Fibroblast of skin of left biceps (primary cell): ENCODE results near the gene PRKCE.
"Not testable (repeated sequence)": the region's sequence is repeated elsewhere in the genome, so short reads cannot be mapped to it uniquely, and the experiment has no call there.

Experiments used
- DNase-seq, 2 experiments: peaks; one replicate each; pipeline ENCODE4 v3.0.0-alpha.2; 2013; ENCODE audit warnings: low read depth in 2 of 2

The PRKCE gene

DNA sequence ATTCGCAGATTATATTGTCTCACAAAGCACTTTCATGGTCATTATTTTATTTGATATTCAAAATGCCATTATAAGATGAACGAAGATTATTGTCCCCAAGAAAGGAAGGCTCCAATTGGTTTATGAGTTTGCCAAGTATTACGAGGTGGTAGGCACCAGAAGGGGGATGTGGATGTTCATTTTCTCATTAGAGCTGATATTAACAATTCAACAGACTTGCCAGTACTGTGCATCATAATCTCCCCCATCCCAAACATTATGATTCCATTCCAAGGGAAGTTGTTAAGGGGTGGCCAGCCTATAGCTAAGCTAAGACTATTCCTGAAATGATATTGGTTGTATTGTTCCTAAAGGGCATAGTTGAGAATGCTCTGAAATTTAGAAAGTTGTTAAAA, 257.7 kb downstream of the PRKCE start:
- no peak for DNase-seq

DNA sequence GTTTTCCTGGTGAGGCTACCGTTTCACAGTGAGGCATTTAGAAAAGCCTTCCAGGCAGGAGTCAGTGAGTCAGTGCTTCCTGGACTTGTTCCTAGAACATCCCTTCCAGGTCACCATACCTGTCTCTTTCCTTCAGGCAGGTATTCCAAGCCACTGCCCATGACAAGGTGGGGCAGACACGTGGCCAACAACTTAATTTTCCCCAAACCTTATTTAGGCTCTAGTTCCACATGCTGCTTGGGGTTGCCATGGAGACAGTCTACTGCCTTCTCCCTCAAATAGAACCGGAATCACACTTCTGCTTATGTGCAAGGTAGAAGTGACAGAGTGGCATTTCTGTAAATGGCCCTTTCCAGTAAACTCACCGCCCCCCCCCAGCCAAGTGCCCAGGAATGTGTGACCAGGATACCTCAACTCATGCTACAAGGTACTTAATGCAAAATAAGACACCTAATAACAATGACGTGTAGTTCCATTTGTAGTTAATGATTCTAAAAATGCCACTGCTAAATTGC, 258.3 kb downstream of the PRKCE start:
- DNase-seq = no peak

DNA sequence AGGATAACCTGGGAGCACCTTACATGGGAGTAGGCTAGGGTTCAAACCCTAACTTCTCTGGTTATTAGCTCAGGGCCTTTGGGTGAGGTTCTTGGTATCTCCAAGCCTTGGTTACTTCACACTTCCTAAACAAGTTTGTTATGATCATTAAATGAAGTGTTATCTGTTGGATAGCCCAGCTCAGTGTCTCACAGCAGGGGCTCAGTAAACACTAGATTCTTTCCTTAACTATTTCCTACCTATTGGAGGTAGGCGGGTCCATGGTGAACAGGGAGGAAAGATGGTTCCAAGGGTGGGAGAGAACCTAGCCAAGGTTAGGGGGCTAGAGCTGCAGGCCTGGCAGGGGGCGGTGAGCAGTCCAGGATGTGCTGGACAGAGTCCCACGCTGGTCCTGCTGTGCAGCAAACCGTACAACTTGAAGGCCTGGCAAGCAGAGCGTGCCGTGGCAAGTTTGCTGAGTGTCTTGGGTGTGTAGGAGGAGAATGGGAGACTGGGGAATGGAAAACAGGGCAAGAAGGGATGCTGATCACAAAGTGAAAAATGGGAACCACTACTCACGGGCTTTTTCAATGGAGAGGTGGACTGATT, 259.1 kb downstream of the PRKCE start:
- DNase-seq = no peak

DNA sequence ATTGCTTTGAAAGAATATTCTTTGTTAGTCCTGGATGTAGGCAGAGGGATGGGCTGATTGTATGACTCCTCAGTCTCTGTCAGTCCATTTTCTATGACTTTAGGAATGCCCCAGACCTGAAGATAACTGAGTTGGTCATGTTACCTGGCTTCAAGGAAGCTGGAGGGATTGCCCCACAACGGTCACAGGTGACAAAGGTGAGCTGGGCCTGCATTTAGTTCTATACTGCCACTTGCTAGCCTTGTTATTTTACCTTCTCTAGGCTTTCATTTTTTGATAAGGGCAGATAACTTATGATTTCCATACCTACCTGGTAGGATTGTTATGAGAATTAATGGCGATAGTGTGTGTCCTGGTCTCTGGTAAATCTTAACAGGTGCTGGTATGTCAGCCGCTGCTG, 260.1 kb downstream of the PRKCE start:
- no peak for DNase-seq

DNA sequence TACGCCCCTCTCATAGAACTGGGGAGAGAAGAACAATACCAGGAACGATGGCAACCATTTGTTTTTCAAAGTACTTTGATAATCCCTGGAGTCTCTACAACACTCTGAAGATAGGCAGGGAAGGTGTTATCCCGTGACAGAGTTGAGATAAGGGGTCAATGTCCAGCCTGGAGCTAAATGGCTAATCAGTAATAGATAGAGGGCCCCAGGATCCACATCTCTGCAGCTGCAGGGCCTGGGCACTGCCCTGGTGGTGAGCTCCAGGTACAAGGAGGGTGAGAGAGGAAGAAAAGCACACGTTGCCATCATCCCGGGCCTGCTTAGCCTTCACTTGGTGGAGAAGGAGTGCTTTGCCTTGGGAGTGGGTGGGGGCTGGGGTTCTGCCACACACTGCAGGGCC, 260.6 kb downstream of the PRKCE start:
- DNase-seq = no peak

DNA sequence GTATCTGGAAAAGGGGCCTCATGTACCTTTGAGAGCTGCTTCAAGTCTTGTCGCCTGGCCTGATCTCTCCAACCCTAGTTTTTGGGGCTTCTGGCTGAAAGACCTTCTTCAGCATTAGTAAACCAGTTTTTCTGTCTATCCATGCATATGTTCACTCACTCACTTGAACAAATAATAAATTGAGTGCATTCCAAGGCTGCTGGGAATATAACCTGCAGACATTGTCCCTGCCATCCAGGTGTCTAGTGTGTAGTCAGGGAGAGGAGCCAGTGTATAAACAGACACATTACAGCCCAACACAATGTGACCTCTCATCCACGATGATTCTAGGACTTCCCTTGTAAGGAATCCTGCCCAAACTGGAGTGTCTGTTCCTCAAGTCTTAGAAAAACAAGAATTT, 262.1 kb downstream of the PRKCE start:
- no peak for DNase-seq

DNA sequence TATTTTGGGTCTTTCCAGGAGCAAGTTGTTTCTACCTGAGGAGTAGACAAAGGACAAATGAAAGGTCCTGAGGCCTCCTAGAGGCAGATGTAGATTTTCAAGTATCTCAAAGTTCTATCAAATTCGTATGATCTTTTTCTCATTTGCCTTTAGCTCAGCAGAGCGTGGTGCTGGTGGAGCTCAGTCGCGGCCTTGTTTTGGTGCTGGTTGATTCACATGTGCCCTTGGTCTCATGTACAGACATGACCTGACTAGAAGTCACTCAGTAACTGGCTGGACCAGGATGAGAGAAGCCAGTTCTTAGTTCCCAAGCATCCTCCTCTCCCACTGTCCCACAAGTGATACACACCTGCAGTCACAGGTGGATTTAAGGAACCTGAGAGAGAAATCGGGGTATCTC, 264.0 kb downstream of the PRKCE start:
- DNase-seq = no peak

DNA sequence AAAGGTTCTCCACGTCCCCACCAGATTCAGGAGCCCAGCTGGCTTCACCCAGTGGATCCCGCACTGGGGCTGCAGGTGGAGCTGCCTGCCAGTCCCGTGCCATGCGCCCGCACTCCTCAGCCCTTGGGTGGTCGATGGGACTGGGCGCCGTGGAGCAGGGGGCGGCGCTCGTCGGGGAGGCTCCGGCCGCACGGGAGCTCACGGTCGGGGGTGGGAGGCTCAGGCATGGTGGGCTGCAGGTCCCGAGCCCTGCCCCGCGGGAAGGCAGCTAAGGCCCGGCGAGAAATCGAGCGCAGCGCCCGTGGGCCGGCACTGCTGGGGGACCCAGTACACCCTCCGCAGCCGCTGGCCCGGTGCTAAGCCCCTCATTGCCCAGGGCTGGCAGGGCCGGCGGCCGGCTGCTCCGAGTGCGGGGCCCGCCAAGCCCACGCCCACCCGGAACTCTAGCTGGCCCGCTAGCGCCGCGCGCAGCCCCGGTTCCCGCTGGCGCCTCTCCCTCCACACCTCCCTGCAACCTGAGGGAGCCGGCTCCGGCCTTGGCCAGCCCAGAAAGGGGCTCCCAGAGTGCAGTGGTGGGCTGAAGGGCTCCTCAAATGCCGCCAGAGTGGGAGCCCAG, 266.2 kb downstream of the PRKCE start:
- DNase-seq = not testable (repeated sequence)

DNA sequence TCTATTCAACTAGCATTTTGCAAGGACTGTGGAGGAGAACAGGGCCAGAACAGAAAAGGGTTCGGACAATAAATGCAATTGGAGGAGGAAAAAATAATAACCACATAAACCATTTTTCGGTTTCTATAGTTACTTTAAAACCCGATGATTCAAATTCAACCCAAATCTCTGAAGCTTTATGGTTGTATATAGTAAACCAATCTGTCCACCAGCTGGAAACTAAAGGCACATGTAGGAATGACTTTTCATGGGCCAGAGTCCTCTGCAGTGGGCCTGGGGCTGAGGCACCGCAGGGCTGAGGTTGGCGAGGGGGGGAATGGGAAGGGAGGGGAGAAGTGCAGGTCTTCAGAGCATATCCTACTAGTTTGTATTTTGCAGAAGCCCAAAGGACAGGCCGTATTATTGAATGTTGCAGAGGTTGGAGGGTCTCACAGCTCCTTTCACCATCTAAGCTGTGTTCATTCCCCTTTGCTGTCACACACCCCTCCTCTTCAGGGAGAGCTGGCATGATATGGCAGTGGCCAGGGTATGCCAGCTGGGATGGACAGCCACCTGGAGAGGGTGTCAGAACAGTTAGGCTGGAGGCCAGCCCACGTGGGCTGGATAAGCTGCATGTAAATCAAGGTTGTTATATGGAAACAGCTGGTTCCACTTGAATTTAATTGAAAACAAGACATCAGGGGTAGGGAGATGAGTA, 267.1 kb downstream of the PRKCE start:
- DNase-seq = no peak

DNA sequence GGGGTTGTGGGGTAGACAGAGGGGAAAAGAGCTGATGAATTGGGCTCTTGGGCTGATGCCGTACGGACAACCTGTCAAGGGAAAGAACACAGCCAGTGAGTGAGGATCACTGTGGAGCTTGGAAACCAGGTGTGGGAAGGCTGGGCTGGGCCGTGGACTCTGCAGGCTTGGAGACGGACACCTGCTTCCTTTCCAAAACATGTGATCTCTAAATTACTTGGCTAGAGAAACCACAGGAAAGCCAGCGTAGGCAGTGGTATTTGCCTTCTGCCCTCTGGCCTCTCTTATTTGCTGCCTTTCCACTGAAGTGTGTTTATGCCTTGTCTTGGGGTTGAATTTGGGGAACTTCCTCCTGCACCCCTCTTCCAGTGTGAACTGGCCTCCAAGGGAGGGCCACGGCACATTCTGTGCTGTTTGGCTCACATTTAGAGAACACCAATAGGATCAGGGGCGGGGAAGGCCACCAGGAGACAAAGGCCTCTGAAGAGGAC, 267.7 kb downstream of the PRKCE start:
- DNase-seq = no peak

DNA sequence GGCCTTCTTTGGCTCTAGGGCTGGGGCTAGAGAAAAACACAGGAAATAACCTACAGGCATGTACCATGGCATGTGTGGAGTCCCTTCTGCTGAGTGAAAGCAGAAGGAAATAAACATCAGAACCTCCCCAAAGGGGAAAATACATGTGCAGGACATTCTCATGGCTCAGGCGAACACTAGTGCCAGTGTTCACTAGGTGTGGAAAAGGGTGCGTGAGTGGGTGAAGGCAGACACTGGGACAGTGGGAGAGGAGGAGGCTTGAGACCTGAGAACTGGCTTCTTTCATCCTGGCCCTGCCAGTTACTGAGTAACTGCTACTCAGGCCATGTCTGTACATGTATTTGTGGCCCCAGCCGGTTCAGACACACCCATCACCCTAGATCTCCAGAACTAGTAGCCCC, 268.2 kb downstream of the PRKCE start:
- no peak for DNase-seq

DNA sequence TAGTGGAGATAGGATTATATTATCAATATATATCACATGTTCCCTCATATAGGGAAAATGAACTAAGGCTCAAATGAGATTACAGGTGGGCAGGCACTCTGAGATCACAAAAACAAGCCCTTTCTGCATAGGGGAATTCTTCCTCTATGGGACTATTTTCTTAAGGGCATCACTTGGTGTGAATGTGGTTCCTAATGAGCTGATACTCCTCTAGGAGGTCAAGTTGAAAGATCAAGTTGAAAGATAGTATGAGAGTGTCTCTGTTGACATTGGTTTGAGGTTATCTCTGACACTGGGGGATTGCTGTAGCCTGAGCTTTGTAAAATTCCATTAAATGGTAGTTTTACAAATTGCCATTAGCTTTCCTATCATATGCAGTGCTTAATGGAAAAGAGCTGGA, 270.4 kb downstream of the PRKCE start:
- DNase-seq = no peak

DNA sequence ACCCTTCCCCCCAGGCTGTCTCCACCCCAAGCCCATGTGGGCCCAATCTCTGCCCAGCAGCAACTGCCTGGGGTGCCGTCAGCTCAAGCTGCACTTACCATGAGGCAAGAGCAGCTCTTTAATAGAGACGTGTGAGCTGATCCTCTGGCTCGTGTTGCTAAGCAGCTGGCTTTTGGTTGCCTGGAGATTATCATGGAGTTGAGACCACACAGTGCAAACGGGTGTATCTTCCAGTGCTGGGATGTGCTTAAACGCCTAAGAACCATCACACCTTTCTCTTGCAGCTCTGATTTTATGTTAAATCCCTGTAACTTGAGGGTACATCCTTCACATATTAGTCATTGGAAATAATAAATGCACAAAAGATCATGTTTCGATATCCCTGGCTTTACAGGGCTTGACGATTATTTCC, 271.1 kb downstream of the PRKCE start:
- no peak for DNase-seq

DNA sequence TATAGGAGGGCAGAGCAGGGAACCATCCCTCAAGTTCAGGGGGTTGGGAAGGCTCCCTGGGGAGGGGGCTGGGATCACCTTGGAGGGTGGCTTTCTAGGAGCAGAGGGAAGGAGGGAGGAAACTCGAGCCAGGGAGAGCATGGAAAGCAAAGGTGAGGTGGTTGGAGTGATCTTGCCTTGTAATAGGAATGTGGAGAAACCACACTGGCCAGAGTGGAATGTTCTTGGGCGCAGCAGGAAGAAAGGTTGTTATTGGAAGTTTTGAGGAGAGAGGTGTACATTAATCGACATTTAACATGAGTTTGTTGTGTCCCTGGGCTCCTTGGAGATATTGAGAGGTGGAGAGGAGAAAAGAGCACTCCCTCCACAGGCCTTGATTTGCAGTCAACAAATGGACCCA, 272.2 kb downstream of the PRKCE start:
- DNase-seq = no peak

DNA sequence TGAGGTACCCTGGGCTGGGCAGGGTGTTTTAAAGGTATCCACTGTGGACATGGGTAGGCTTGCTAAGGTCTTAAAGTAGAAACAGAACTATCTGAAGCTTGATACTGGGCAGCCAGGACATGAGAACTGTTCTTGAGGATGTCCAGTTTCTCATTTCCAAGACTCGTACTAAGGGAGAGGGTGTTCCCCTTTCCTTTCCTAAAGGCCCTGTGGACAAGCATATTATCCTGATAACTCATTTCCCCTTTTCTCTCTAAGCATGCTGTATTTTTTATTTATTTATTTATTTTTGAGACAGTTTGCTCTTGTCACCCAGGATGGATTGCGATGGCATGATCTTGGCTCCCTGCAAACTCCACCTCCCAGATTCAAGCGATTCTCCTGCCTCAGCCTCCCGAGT, 273.6 kb downstream of the PRKCE start:
- DNase-seq = no peak

DNA sequence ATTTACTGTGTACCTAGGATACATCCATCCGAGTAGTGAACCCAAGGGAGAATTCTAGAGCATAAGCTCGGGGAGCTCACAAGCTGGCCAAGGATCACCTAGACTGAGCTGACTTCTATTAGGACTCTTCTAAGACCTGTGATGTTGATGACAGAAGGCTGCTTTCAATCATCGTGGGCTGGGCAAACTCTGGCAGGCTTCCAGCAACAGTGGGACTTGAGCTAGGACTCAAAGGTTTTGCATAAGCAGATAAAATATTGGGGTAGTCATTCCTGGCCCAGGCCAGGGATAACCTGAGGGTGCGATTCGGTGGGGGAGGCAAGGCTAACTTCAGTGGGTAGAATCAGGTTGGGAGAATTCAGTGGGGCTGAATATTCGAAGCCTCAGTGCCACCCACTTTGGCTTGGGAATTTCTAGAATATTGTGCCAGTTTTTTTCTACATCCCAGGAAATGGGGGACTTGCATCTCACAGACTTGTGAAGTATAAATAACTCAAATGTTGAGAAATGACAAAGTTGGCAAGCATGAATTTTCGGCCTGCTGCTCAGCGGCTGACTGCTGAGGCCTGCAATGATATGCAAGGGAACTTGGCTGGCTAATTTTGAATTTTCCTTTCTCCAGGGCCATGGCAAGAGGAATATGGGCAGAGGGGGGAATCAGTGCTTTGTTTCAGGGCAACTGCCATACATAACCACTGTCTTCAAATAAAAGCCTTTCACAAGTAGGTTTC, 274.3 kb downstream of the PRKCE start:
- no peak for DNase-seq

DNA sequence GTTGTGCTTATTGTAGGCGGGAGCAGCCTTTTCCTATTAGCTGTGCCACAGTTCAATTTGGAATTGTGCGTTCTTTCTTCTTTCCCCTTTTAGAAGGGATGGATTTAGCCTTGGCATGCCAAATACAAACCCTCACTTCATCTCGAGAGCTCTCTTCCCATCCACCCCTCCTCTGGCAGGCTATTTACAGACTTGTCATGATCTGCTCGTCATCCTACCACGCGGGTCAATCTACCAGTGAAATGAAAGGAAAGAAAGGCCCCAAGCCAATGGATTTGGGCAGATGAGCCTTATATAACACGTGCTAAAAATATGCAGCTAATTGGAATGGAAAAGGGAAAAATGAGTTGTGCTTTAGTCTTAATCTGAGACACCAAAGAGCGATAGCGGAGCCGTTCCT, 277.5 kb downstream of the PRKCE start:
- DNase-seq = no peak

DNA sequence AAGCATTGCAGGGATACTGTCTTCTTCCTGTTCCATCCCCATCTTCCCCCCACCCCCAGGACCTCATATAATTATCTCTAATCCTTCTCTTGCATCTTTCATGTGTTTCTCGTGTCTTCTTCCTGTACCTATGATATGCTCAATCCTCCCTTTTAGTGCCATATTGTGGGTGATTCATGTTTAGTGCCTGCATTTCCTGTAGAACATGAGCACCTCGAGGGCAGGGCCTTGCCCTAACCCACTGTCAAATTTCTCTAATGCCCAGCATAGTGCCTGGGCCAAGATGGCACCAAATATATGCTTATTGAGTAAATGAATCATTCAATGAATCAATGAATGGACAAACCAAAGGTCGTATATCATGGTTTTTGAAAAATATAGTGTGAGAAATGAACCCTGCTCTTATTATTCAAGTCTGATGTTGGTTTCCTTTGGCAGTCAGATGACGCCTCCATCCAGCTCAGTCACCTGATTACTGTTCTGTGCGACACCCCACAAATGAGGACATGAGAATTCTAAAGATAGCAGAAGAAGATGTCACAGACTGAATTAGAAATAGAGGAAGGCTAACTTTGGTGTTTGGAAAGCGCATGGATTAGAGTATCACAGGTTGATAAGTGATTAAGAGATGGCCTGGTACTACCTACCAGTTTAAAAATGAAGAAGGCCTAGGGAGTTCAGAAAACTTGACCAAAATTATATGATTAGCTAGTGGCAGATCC, 278.4 kb downstream of the PRKCE start:
- no peak for DNase-seq

DNA sequence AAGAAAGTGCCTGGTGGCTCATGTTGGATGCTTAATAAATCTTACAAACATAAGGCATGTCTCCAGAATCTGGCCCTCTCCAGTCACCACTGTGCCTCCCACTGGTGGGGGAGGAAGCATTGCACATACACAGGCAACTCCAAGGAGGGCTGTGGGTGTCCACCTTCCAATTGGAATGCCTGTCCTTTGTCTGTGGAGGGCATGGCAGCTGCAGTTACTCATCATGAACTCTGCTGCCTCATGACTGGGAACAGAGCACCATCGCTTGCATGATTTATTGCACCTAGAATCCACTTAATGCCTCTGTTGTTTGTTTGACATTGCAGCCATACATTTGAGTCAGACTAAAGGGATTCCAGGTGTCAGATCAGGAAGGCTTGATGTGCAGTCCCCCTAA, 278.9 kb downstream of the PRKCE start:
- DNase-seq = no peak

DNA sequence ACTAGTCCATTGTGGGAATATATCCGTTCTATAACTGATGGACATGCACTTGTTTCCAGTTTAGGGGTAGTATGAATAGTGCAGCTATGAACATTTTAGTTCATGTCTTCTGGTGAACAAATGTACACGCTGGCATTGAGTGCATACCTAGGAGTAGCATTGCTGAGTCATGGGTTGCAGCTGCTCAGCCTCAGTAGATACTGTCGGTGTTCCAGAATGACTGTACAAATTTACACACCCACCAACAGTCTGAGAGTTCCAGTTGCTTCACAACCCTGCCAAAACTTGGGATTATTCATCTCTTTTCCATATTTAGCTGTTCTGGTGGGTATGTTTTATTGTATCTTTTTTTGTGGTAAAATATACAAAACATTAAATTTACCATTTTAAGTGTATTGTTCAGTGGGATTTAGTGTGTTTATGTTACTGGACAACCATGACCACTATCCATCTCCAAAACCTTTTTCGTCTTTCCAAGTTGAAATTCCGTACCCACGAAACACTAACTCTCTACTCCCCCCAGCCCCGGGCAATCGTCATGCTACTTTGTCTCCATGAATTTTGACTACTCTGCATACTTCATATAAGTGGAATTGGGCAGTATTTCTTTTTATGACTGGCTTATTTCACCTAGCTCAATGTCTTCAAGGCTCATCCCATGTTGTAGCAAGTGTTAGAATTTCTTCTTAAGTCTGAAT, 281.0 kb downstream of the PRKCE start:
- no peak for DNase-seq
